B cell (primary cell): ENCODE results near the gene COL6A1. TPM values are rescaled to one million over a fixed set of nuclear protein-coding genes. Genes with fewer than 3 reads are reported as not detected.

ENCODE experiments used
- ATAC-seq: fragments of 200-7000 bp; cut with Tn5 transposase; one replicate; pipeline ENCODE4 v1.10.0; 2021; ENCODE audit warnings: low read depth, mild to moderate bottlenecking, moderate number of reproducible peaks, moderate library complexity
- CTCF ChIA-PET: fragments of 350-600 bp; sonication (Branson Sonifier 250); formaldehyde crosslinking; loops from one replicate; lab custom pipeline; 2021; ENCODE audit warnings: antibody characterized with exemption, inconsistent platforms; lab: Charles Lee
- POLR2A ChIA-PET: fragments of 350-600 bp; sonication (Branson Sonifier 250); formaldehyde crosslinking; loops from one replicate; lab custom pipeline; 2021; ENCODE audit warnings: antibody characterized with exemption; lab: Charles Lee
- DNase-seq: peaks from one replicate; pipeline ENCODE4 v3.0.0; 2013
- H2AFZ ChIP-seq: 2 replicates; pipeline ENCODE4 v1.6.1; 2012; ENCODE audit warnings: mild to moderate bottlenecking, low read depth, low read length; ENCODE audit not compliant: insufficient read depth, poor library complexity, severe bottlenecking
- H3K27ac ChIP-seq, 2 donors: 1 replicate in 1 of 2; 2 replicates in 1 of 2; pipeline ENCODE4 v1.5.1; 2012 to 2013; ENCODE audit warnings: low read length in 2 of 2, mild to moderate bottlenecking in 2 of 2, moderate library complexity in 1 of 2
- H3K27me3 ChIP-seq, 4 experiments: fragments of 200-600 bp in 1 of 4; sonication (generic) in 1 of 4; replicated peaks in 1 of 4; 1 replicate in 2 of 4; 2 replicates in 2 of 4; pipeline versions ENCODE4 v1.6.1 to v1.7.0; 2013 to 2016; ENCODE audit warnings: low read length in 3 of 4, mild to moderate bottlenecking in 2 of 4, mixed read lengths in 1 of 4, moderate library complexity in 1 of 4; ENCODE audit not compliant: insufficient read depth in 4 of 4, control insufficient read depth in 3 of 4; ENCODE audit errors: control extremely low read depth in 1 of 4
- H3K36me3 ChIP-seq, 2 experiments: replicated peaks in 1 of 2; 1 replicate in 1 of 2; 2 replicates in 1 of 2; pipeline versions ENCODE4 v1.6.1 to v1.7.1; 2013; ENCODE audit warnings: low read length in 1 of 2; ENCODE audit not compliant: insufficient read depth in 2 of 2, control insufficient read depth in 1 of 2; ENCODE audit errors: control extremely low read depth in 1 of 2, extremely low read depth in 1 of 2
- H3K4me1 ChIP-seq, 2 donors: fragments of 200-600 bp in 1 of 2; sonication (generic) in 1 of 2; 1 replicate in 1 of 2; 2 replicates in 1 of 2; pipeline versions ENCODE4 v1.5.1 to v1.6.1; 2013 to 2017; ENCODE audit warnings: low read length in 2 of 2; ENCODE audit not compliant: control insufficient read depth in 2 of 2, insufficient read depth in 2 of 2
- H3K4me2 ChIP-seq: replicated peaks from 2 replicates; pipeline ENCODE3; 2012; ENCODE audit warnings: mild to moderate bottlenecking, low read depth, low read length; ENCODE audit not compliant: poor library complexity, severe bottlenecking
- H3K4me3 ChIP-seq, 5 experiments: fragments of 200-600 bp in 1 of 5; sonication (generic) in 1 of 5; 1 replicate in 3 of 5; 2 replicates in 2 of 5; pipeline versions ENCODE4 v1.5.1 to v1.7.0; 2011 to 2016; ENCODE audit warnings: low read length in 4 of 5, mild to moderate bottlenecking in 4 of 5, low read depth in 2 of 5, control low read depth in 1 of 5, moderate library complexity in 1 of 5; ENCODE audit not compliant: insufficient read depth in 1 of 5; ENCODE audit errors: control extremely low read depth in 1 of 5, extremely low read depth in 1 of 5
- H3K79me2 ChIP-seq: fragments of 200-600 bp; sonication (generic); one replicate; pipeline ENCODE4 v1.6.0; 2016; ENCODE audit warnings: low read length; ENCODE audit not compliant: control insufficient read depth, insufficient read depth
- H3K9ac ChIP-seq: fragments of 200-600 bp; sonication (generic); 2 replicates; pipeline ENCODE4 v1.6.1; 2017; ENCODE audit warnings: mild to moderate bottlenecking, low read length, moderate library complexity
- H3K9me3 ChIP-seq, 3 donors: one replicate each; pipeline versions ENCODE4 v1.6.1 to v1.7.1; 2013; ENCODE audit warnings: low read length in 2 of 3; ENCODE audit not compliant: control insufficient read depth in 2 of 3, insufficient read depth in 1 of 3; ENCODE audit errors: control extremely low read depth in 1 of 3
- H4K20me1 ChIP-seq: 2 replicates; pipeline ENCODE4 v1.6.0; 2012; ENCODE audit warnings: mild to moderate bottlenecking, low read length; ENCODE audit not compliant: insufficient read depth, control insufficient read depth, poor library complexity, severe bottlenecking
- H3K27ac Mint-ChIP-seq: one replicate; pipeline ENCODE4 v1.8.0; 2021; ENCODE audit warnings: mixed read lengths
- H3K27me3 Mint-ChIP-seq: one replicate; pipeline ENCODE4 v1.8.0; 2021; ENCODE audit warnings: mixed read lengths
- H3K4me1 Mint-ChIP-seq: one replicate; pipeline ENCODE4 v1.8.0; 2021; ENCODE audit warnings: mixed read lengths
- H3K4me3 Mint-ChIP-seq: one replicate; pipeline ENCODE4 v1.8.0; 2021; ENCODE audit warnings: mixed read lengths
- H3K9me3 Mint-ChIP-seq: one replicate; pipeline ENCODE4 v1.8.0; 2022; ENCODE audit warnings: mixed read lengths; ENCODE audit not compliant: insufficient read depth
- CTCF ChIP-seq: fragments of 200-600 bp; IDR thresholded peaks from one replicate; pipeline ENCODE4 v1.8.0; 2022; ENCODE audit warnings: antibody characterized with exemption, mild to moderate bottlenecking
- EZH2 ChIP-seq: IDR thresholded peaks from 2 replicates; pipeline ENCODE4 v1.6.1; 2012; ENCODE audit warnings: borderline replicate concordance, low read depth, mild to moderate bottlenecking, moderate library complexity, low read length; ENCODE audit not compliant: insufficient read depth, poor library complexity, severe bottlenecking
- WGBS: methylation state at CpG from one replicate; pipeline ENCODE4 v1.1.5; 2013; ENCODE audit warnings: missing lambda C conversion rate; ENCODE audit not compliant: insufficient coverage; 5-methylcytosine and 5-hydroxymethylcytosine counted together
- intact Hi-C: fragments of 100-400 bp; cut with micrococcal nuclease; formaldehyde crosslinking; loops from one replicate; pipeline ENCODE4 v1.10.0; 2022
- polyA plus RNA-seq: library from polyadenylated mRNA; depleted of rRNA; stranded (reverse); fragments of >200 nt; gene quantifications from 2 replicates; pipeline ENCODE4 v1.2.3, GENCODE V29; 2012
- total RNA-seq, 2 donors: library from RNA; stranded (reverse); fragments of 120-200 nt in 1 of 2; gene quantifications; 1 replicate in 1 of 2; 2 replicates in 1 of 2; pipeline versions ENCODE4 v1.2.3 to v1.2.4, GENCODE V29; 2013 to 2022

Gene COL6A1
- total and polyA plus RNA-seq, 2 donors (not counting 1 experiment from before 2014, with no cell fraction given) = 0.39 to 0.67 TPM

GRCh38 chr21:46038871-46039397 lies 57.4 kb downstream of the COL6A1 start:
- Histone ChIP-seq H3K27me3 (no peaks in the 10 kb centered on the region), H2AFZ (no peak overlapping the region), H3K4me3 (no peak overlapping the region), H3K4me1 (no peaks in the 10 kb centered on the region), H3K9ac (no peak overlapping the region), H3K27ac (no peak overlapping the region), H3K9me3 (peaks cover 0 to 2% (median 0%) of the 10 kb centered on the region in 3 donors), H4K20me1 (no peaks in the 10 kb centered on the region), H3K79me2 (no peaks in the 10 kb centered on the region), H3K36me3 (no peaks in the 10 kb centered on the region), H3K4me2 (no peak overlapping the region)
- ChIA-PET POLR2A (no interaction called here), CTCF (no interaction called here)
- ATAC-seq = no peak
- no peak for DNase-seq
- intact Hi-C loops = no loop called here
- Mint-ChIP-seq H3K27ac (no peak overlapping the region), H3K27me3 (peaks cover 8% of the 10 kb centered on the region), H3K4me3 (no peak overlapping the region), H3K4me1 (no peaks in the 10 kb centered on the region), H3K9me3 (no peaks in the 10 kb centered on the region)
- no peak for TF ChIP-seq EZH2
- no peak for TF ChIP-seq CTCF
- 90% methylated on average over 21 of the region's 23 CpGs for WGBS

GRCh38 chr21:46039891-46040660 lies 58.5 kb downstream of the COL6A1 start:
- Histone ChIP-seq H3K4me1 (no peaks in the 10 kb centered on the region), H3K27me3 (no peaks in the 10 kb centered on the region), H2AFZ (no peak overlapping the region), H3K9ac (no peak overlapping the region), H4K20me1 (no peaks in the 10 kb centered on the region), H3K36me3 (no peaks in the 10 kb centered on the region), H3K4me3 (no peak overlapping the region), H3K9me3 (peaks cover 0 to 2% (median 0%) of the 10 kb centered on the region in 3 donors), H3K79me2 (no peaks in the 10 kb centered on the region), H3K4me2 (no peak overlapping the region), H3K27ac (no peak overlapping the region)
- no peak for ATAC-seq
- Mint-ChIP-seq H3K4me1 (no peaks in the 10 kb centered on the region), H3K4me3 (no peak overlapping the region), H3K9me3 (no peaks in the 10 kb centered on the region), H3K27me3 (peaks cover 8% of the 10 kb centered on the region), H3K27ac (no peak overlapping the region)
- POLR2A ChIA-PET = no interaction called here
- intact Hi-C loops = no loop called here
- CTCF ChIA-PET = no interaction called here
- WGBS = 94% methylated on average over 28 of the region's 31 CpGs
- DNase-seq = no peak
- TF ChIP-seq EZH2 (no peak), CTCF (no peak)
